OCI-LY7 (cell line): ENCODE results near the gene AK5. TPM values are rescaled to one million over a fixed set of nuclear protein-coding genes. Genes with fewer than 3 reads are reported as not detected.

Experiments
- BruUV-seq: library from RNA; stranded (reverse); fragments of 400-500 nt; replicated peaks from 2 replicates; lab custom pipeline; 2021; lab: Mats Ljungman, UMichigan
- CTCF ChIA-PET: fragments of 300-600 bp; sonication (Branson Sonifier 250); formaldehyde crosslinking; loops from one replicate; lab custom pipeline; 2022; ENCODE audit warnings: antibody characterized with exemption; ENCODE audit not compliant: unreplicated experiment; lab: Charles Lee
- POLR2A ChIA-PET: fragments of 300-600 bp; sonication (Branson Sonifier 250); formaldehyde crosslinking; loops from one replicate; lab custom pipeline; 2022; ENCODE audit warnings: antibody characterized with exemption; lab: Charles Lee
- DNase-seq: peaks from one replicate; pipeline ENCODE4 v3.0.0-alpha.2; 2015; ENCODE audit warnings: low spot score
- H2AFZ ChIP-seq: fragments of 200-600 bp; sonication (generic), shearing (Covaris generic); 2 replicates; pipeline ENCODE4 v1.6.1; 2014; ENCODE audit warnings: mild to moderate bottlenecking, antibody characterized with exemption, low read length, moderate library complexity
- H3K27ac ChIP-seq: fragments of 200-600 bp; sonication (generic); 2 replicates; pipeline ENCODE4 v1.5.1; 2014; ENCODE audit warnings: mixed run types, low read depth, mild to moderate bottlenecking, moderate library complexity, low read length, inconsistent platforms; ENCODE audit not compliant: poor library complexity, severe bottlenecking
- H3K36me3 ChIP-seq: fragments of 200-600 bp; sonication (generic); 2 replicates; pipeline ENCODE4 v1.6.1; 2014; ENCODE audit warnings: mild to moderate bottlenecking, antibody characterized with exemption, low read length, moderate library complexity, mixed read lengths; ENCODE audit not compliant: insufficient read depth
- H3K4me1 ChIP-seq: fragments of 200-600 bp; sonication (generic); 2 replicates; pipeline ENCODE4 v1.5.1; 2014; ENCODE audit warnings: mild to moderate bottlenecking, low read length; ENCODE audit not compliant: insufficient read depth, poor library complexity, severe bottlenecking
- H3K4me2 ChIP-seq: fragments of 200-600 bp; sonication (generic); 2 replicates; pipeline ENCODE4 v1.6.1; 2014; ENCODE audit warnings: mild to moderate bottlenecking, low read length
- H3K4me3 ChIP-seq: fragments of 200-600 bp; sonication (generic); 2 replicates; pipeline ENCODE4 v1.5.1; 2014; ENCODE audit warnings: mild to moderate bottlenecking, low read depth, low read length; ENCODE audit not compliant: poor library complexity, severe bottlenecking
- H3K79me2 ChIP-seq: fragments of 200-600 bp; sonication (generic); 2 replicates; pipeline ENCODE4 v1.6.1; 2016; ENCODE audit warnings: low read depth, mild to moderate bottlenecking, low read length, moderate library complexity, mixed read lengths; ENCODE audit not compliant: insufficient read depth
- H3K9me2 ChIP-seq: fragments of 200-600 bp; sonication (generic); 2 replicates; pipeline ENCODE4 v1.6.1; 2016; ENCODE audit warnings: mild to moderate bottlenecking, low read length, mixed read lengths; ENCODE audit not compliant: insufficient read depth
- H3K9me3 ChIP-seq: fragments of 200-600 bp; sonication (generic); 2 replicates; pipeline ENCODE4 v1.6.1; 2014; ENCODE audit warnings: mild to moderate bottlenecking, mixed run types, low read length, mixed read lengths
- H4K20me1 ChIP-seq: fragments of 200-600 bp; sonication (generic); 2 replicates; pipeline ENCODE4 v1.6.1; 2014; ENCODE audit warnings: mild to moderate bottlenecking, antibody characterized with exemption, low read length, moderate library complexity, mixed read lengths; ENCODE audit not compliant: insufficient read depth
- EZH2phosphoT487 ChIP-seq: fragments of 200-600 bp; sonication (generic); IDR thresholded peaks from 2 replicates; pipeline ENCODE4 v1.6.1; 2018; ENCODE audit warnings: low read depth, borderline replicate concordance, mild to moderate bottlenecking, mixed run types, antibody characterized with exemption, low read length, moderate library complexity, mixed read lengths
- intact Hi-C: fragments of 100-400 bp; cut with micrococcal nuclease; formaldehyde crosslinking; loops from one replicate; pipeline ENCODE4 v1.10.0; 2022; ENCODE audit not compliant: unreplicated experiment
- total RNA-seq, 2 experiments: library from RNA; depleted of rRNA in 1 of 2; stranded (reverse); fragments of >200 nt in 1 of 2; shearing (Covaris generic) in 1 of 2; gene quantifications; 2 replicates each; pipeline ENCODE4 v1.2.3, GENCODE V29; 2014 to 2022
- TF ChIP-seq, protein P1 (sequence below): fragments of 200-600 bp; sonication (generic); conservative IDR thresholded peaks from 2 replicates; pipeline ENCODE4 v1.5.1; 2014; ENCODE audit warnings: mild to moderate bottlenecking, antibody characterized with exemption, low read length, moderate library complexity, mixed read lengths

Gene AK5
- total RNA-seq, 2 experiments from 2014 or later: not detected

DNA sequence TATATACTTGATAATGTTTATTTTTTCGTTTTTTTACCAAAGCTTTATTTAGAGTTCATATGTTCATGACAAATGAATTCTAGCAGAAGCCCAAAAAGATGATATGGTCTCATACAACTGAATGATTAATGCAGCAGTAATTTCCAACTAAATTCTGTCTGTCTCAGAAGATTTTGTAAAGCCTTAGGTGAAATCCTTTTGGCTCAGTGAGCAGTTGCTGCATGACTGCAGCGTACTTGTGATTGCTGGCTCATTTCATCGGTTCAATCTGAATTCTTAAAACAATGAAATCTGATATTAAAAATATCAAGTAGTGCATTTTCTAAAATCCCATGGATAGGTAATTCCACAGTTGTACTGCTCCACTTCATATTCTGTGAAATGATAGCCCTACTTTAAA is 73.2 kb downstream of the AK5 start:
- BruUV-seq: no TSS peak
- Histone ChIP-seq H3K27ac (no peak overlapping the region), H2AFZ (no peak overlapping the region), H3K4me2 (no peak overlapping the region), H3K9me2 (no peaks in the 10 kb centered on the region), H3K4me1 (no peaks in the 10 kb centered on the region), H3K79me2 (no peaks in the 10 kb centered on the region), H3K9me3 (no peaks in the 10 kb centered on the region), H4K20me1 (no peaks in the 10 kb centered on the region), H3K36me3 (no peaks in the 10 kb centered on the region), H3K4me3 (no peak overlapping the region)
- ChIA-PET CTCF (no interaction called here), POLR2A (interaction anchor here (0.8 kb wide), 1 partner anchor 130 kb away, joined by 3 read pairs; no protein-coding TSS in a partner anchor)
- intact Hi-C loops: no loop called here
- no peak for TF ChIP-seq EZH2phosphoT487
- TF ChIP-seq, protein P1, sequence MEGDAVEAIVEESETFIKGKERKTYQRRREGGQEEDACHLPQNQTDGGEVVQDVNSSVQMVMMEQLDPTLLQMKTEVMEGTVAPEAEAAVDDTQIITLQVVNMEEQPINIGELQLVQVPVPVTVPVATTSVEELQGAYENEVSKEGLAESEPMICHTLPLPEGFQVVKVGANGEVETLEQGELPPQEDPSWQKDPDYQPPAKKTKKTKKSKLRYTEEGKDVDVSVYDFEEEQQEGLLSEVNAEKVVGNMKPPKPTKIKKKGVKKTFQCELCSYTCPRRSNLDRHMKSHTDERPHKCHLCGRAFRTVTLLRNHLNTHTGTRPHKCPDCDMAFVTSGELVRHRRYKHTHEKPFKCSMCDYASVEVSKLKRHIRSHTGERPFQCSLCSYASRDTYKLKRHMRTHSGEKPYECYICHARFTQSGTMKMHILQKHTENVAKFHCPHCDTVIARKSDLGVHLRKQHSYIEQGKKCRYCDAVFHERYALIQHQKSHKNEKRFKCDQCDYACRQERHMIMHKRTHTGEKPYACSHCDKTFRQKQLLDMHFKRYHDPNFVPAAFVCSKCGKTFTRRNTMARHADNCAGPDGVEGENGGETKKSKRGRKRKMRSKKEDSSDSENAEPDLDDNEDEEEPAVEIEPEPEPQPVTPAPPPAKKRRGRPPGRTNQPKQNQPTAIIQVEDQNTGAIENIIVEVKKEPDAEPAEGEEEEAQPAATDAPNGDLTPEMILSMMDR: no peak
- DNase-seq: no peak

DNA sequence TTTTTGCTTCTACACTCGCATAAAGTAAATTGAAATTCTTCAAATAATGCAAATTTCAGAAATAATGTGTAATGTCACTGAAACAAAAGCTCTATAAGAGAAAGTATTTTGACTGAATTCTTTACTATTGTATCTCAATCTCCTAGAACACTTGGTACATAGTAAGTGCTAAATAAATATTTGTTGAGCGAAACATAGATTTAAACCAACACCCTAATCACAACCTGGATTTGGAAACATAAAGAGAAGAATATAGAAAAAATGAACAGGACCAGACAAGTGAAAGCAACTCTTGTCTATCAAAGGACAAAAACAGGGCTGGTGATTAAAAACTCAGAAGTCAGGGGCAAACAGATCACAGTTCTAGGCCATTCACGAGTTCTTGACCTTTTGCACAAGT is 74.3 kb downstream of the AK5 start:
- Histone ChIP-seq H3K36me3 (no peaks in the 10 kb centered on the region), H3K27ac (no peak overlapping the region), H3K4me1 (no peaks in the 10 kb centered on the region), H3K9me2 (no peaks in the 10 kb centered on the region), H3K4me3 (no peak overlapping the region), H3K9me3 (no peaks in the 10 kb centered on the region), H4K20me1 (no peaks in the 10 kb centered on the region), H2AFZ (no peak overlapping the region), H3K79me2 (no peaks in the 10 kb centered on the region), H3K4me2 (no peak overlapping the region)
- TF ChIP-seq EZH2phosphoT487: no peak
- TF ChIP-seq, protein P1: no peak
- BruUV-seq: no TSS peak
- CTCF ChIA-PET: no interaction called here
- DNase-seq: no peak
- POLR2A ChIA-PET: interaction anchor here (0.5 kb wide), 1 partner anchor 79 kb away, joined by 3 read pairs; no protein-coding TSS in a partner anchor
- intact Hi-C loops: no loop called here

DNA sequence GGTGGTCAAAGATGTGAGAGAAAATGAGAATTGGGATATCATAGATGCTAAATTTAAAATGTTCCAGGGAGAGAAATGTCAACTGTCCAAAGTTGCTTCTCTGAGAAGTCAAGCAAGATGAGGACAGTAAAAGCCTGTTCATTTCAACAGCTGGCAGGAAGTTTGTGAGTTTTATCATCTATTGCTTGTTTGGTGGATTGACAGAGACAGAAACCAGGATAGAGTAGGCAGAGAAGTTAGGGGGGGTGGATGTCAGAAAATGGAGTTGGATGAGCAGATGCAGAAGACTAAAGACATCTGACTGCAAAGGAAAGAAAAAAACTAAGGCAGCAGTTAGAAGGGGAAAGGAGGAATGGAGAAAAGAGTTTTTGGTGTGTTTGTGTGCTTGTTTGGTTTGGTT is 78.4 kb downstream of the AK5 start:
- TF ChIP-seq EZH2phosphoT487: no peak
- TF ChIP-seq, protein P1: no peak
- Histone ChIP-seq H3K9me2 (no peaks in the 10 kb centered on the region), H3K4me2 (no peak overlapping the region), H2AFZ (no peak overlapping the region), H3K79me2 (no peaks in the 10 kb centered on the region), H3K4me3 (no peak overlapping the region), H3K4me1 (no peaks in the 10 kb centered on the region), H3K36me3 (no peaks in the 10 kb centered on the region), H3K27ac (no peak overlapping the region), H3K9me3 (no peaks in the 10 kb centered on the region), H4K20me1 (no peaks in the 10 kb centered on the region)
- BruUV-seq: no TSS peak
- intact Hi-C loops: no loop called here
- DNase-seq: no peak
- POLR2A ChIA-PET: no interaction called here
- CTCF ChIA-PET: no interaction called here
